NOMO-1 (cell line): Measurements from ENCODE around the gene METRNL.
A peak's percentile ranks its signal among the peaks of the same experiment; 100 is the strongest.

ENCODE experiments used
- DNase-seq, 2 experiments: peaks; one replicate each; lab custom pipeline; 2025; ENCODE audit not compliant: unreplicated experiment in 2 of 2; lab: John Stamatoyannopoulos, UW

METRNL gene

DNA sequence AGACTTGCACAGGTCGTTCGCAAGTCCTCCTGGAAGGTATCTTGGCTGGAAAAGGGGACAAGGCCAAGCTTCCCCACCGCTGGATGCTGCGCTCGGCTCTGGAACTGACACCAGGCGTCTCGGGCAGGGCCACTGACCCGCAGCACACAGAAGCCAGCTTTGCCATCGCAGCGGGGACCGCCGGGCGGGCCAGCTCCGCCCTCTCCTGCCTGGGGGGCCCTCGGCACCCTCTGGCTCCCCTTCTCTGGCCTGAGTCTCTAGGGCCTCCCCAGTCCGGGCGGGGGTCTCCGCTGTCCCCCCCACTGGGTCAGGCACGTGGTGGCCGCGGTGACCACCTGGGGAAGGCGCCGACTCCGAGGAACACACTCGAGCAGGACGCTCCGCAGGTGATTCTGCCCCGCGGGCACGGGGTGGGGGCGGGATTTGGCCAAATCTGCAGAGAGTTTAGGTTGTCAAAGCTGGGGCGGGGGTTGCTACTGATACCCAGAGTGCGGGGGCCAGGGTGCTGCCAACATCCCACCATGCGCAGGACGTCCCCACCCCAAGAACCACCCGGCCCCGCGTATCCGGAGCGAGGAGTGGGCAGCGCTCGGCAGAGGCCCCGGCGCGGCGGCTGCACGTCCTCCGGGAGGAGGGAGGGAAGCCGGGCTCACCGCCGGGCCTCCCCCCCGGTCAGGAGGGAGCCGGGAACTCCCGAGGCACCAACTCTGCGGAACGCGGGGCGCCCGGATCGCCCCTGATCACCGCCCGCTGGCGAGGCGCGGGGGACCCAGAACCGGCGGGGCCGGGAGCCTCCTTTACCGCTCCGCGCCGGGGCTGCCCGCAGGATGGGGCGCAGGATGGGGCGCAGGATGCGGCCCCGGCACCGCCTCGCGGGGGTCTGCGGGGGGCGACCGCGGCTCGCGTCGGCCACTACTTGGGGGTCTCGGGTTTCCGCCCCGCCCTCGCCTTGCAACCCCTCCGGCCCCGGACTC is 744 bp upstream of the METRNL start:
- DNase-seq: no peak

DNA sequence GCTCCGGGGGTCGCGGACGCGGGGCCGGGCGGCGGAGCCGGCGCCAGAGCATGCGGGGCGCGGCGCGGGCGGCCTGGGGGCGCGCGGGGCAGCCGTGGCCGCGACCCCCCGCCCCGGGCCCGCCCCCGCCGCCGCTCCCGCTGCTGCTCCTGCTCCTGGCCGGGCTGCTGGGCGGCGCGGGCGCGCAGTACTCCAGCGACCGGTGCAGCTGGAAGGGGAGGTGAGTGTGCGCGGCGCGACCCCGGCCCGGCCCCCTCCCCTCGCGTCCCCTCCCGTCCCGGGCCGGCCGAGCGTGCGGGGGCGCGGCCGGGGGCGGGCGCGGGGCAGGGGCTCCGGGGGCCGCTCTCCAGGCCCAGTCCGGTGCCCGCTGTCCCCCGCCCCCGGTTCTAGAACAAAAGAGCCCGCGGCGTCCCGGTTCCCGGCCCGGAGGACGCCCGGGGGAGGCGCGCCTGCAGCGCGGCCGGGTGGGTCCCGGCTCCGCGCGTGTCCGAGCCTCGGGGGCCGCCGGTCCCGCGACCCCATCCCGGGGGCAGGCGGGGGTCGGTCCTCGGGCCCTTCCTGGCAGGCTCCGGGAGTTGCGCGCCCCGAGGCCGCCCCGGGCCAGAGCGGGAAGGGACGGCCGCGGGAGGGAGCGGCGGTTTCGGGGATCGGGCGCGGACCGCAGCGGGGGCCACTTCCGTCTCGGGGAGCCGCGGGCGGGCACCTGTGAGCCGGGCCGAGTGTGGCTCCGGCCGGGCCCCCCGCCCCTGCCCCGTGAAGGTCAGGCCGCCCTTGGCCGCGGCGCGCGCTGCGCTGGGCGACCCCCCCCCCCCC is 563 bp downstream of the METRNL start:
- no peak for DNase-seq

DNA sequence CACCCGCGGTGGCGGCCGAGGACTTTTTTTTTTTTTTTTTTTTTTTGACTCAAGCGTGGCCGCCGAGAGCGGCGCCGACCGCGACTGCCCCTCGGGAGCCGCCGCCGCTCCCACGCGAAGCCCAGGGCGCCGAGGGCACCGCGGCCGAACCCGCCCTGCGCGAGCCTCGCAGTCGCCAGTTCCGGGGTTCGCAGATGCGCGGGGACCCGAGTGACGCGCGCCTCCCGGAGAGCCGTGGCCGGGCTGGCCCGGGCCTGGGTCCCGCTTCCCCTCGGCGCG is 1.1 kb downstream of the METRNL start:
- no peak for DNase-seq

DNA sequence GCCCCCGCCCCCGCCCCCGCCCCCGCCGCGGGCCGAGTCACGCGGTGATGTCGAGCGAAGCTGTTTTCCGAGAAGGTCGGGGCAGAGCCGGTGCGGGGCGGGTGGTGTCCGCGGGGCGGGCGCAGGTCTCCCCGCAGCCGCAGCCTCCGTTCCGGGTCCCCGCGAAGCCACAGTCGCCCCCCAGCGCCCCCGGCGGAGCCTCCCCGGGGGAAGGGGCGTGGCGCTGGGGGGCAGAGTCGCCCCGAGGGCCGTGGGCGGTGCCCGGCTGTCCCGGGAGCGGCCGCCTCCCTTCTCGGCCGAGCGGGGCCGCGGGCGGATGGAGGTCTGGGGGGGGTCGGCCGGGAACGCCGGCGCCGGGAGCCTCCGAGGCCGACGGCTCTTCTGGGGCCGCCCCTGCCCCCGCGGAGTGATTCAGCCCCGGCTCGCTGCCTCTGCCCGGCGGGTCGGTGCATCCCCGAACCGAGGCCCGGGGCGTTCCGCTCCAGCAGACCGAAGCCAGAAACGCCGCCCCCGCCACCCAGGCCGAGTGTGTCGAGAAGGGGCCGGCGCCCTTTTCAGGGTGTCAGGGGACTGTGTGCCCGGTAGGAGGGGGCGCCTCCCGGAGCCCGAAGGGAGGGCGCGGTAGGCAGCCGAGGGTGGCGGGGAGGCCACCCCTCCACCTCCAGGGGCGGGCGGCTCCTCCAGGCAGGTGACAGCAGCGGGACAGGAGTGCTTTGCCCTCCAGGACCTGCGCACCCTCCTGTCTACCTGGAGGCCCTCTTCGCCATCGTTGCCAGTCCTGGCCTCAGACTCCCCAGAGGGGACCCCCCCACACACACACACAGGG is 1.7 kb downstream of the METRNL start:
- DNase-seq: no peak

DNA sequence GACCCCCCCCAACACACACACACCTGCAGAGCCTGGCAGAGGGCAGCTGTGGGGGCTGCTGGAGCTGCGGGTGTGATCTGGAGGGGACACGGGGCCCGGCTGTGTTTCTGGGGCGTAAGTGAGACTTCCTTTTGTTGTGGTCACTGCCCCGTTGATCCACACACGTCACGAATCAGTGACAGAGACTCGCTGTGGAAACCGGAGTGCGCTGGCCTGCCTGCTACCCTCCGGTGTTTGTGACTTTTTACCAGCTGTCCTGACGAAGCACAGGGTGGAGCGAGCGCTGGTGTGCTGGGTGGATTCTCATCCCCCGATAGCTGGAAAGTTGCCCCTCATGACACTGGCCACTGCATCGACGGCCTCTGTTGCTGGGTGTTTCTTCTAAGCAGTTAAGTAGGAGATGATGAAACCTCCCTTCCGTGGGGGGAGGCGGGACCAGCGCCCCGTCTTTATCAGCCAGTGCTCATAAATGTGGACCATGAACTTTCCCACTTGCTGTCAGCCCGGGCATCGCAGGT is 2.3 kb downstream of the METRNL start:
- no peak for DNase-seq

DNA sequence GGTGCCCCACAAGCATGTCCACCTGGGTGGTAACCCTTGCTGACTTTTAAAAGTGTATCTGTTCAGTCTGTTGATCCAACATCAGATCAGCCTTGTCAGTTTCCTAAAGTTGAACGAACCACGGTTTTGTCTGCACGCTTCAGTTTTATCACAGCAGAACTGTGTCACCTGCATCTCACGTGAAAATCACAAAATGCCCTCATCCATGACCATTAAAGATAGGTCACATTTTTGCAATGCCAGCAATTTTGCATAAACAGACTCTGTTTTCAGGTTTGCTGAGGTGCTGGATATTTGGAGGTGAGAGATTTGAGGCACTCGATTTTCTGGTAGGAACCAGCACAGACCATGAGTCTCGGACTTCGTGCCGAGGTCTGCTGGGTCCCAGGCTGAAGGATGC is 3.0 kb downstream of the METRNL start:
- DNase-seq: no peak

DNA sequence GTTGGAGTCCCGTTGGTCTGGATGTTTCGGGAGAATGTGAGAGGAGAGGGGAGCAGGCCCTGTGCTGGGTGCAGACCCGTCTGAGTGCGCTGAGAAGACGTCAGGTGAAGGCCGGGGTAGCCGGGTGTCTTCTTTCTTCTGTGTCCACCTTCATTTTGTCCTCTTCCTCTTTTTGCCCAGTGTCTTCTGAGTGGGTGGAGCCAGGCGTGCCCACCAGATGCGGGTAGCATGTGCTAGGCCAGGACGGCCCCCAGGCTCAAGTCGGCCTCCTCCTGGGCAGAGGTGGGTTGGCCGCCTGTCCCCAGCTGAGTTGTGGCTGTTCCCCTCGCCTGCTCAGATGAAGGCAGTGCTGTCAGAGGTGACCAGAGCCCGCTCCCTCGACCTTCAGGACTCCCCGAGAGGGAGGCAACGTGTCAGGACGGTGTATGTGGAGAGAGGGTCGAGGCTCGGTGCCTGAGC is 3.5 kb downstream of the METRNL start:
- no peak for DNase-seq

DNA sequence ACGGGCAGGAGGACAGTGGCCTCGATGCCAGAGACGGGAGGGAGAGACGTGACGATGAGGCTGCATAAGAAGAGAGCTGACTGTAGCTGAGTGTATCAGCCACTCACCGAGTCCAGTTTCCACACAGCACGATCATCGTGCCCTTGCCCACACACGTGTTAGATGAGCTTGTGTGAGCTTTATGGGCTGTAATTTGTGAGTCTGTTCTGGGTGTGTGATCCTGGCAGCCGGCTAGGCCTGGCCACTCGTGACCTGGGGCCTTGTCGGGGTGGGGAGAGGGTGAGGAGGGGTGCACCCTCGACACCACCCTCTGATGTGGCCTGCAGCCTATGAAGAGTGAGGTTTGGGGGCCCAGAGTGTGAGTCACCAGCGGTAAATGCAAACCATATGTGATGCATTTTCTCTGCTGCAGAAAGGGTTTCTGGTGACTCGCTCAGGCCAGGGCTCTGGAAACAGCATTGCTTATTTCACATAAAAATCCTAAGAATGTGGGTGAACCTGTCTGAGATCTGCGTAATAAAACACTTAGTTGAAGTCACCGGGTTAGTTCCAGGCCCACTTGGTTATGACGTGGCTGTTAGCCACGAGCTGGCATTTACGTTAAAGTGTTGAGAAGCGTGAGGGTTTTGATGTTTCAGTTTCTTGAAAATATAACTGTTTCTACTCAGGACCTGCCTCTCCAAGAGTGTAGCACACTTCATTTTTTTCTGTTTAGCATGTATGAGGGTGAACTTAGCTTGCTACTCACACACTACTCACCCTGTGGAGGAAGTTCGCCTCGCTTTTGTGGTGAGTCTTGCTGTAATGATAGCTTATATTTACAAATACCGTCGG is 4.2 kb downstream of the METRNL start:
- peak; percentile 45 to 77 for DNase-seq

DNA sequence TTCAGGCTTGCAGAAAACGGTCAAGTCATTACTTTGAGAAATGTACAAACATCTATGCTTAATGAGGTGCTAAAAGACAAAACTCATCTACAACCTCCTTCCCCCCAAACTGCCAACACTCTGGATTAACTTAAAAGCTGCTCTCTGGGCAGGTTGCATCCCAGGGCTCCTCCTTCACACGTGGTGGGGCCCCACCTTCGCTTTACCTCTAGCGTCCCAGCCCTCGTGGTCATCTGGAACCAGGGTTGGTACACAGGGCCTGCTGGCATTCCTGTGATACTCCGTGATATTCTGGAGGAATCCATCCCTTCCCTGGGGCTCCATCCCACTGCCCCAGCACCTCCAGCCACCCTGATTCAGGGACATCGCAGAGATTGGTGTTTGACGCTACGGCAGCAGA is 4.8 kb downstream of the METRNL start:
- no peak for DNase-seq

DNA sequence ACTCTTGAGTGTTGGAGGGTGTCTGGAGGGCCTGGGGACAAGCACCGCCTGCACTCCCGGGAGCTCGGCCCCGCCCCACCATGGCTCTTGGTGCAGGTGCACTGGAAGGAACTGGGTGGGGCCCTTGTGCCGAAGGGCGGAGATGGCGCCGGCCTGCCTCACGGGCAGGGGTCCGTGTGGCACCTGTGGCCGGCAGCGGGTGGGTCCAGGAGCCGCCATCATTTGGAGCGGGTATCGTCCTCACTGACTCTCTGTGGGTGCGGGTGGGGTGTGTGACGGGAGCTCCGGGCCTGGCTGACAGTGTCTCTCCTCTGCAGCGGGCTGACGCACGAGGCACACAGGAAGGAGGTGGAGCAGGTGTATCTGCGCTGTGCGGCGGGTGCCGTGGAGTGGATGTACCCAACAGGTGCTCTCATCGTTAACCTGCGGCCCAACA is 5.2 kb downstream of the METRNL start:
- no peak for DNase-seq

DNA sequence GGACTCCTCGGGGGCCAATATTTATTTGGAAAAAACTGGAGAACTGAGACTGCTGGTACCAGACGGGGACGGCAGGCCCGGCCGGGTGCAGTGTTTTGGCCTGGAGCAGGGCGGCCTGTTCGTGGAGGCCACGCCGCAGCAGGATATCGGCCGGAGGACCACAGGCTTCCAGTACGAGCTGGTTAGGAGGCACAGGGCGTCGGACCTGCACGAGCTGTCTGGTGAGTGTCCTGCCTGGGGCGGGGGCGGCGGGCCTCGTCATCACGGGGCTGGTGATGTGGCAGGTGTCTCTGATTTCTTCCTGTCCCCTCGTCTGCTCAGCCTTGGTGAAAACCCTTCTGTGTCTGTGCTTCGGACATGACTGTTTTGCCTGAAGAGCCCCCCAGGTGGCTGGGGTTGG is 5.7 kb downstream of the METRNL start:
- DNase-seq: no peak

DNA sequence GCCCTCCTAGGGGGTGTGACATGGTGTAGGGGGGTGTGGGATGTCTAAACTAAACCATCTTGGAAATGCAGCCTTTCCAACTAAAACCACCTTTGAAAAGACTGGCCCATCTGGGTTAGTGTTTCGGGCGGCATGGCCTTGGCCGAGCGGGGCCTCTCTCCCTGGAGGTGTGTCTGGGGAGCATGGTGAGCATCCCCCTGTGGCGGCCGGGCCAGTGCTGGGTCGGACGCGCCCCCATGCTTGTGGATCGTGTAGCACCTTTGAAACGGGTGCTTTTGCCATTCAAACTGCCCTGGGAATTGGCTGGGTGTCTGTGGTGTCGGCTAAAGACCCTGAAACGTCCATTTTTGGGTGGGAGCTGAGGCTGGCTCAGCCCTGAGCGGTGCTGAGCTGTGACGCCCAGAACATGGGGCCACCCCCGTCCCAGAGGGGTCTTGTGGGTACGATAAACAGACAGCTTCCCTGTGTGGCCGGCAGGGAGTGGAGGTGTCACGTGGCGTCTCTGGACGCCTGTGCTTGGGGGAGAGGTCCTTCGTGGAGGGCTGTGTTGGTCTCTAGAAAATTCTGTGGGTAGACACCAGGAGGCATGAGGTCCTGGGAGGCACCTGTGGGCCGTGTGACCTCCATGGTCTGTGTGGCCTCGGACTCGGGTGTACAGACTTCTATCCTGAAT is 6.3 kb downstream of the METRNL start:
- DNase-seq: no peak

DNA sequence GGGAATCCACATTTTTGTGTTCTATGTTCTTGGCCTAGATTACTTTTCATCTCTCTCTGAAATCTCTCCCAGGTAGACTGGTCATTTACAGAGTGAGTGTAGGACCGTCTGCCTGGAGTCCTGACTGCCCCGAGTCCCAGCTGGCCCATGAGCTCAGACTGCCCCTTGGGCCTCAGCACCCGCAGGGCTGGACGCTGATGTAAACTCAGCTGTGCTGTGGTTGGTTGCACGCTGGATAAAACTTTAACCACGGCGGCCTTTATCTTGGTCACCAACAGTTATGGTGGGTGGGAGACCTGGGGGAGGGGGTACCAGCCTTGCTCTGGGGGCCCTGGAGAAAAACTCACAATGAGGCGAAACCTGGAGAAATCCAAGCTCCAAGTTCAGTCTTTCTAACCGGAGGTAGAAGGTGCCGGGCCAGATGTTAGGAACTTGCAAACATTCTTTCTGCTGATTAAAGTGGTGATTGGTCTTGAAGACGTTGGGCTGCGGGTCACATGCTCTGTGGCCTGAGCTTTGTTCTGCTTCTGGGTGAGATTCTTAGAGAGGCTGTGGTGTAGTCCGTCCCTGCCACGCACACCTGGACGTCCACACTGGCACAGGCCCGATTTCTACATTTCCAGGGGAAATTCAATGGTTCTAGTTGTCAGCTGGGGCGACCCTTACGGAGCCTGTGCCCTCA is 6.9 kb downstream of the METRNL start:
- no peak for DNase-seq

DNA sequence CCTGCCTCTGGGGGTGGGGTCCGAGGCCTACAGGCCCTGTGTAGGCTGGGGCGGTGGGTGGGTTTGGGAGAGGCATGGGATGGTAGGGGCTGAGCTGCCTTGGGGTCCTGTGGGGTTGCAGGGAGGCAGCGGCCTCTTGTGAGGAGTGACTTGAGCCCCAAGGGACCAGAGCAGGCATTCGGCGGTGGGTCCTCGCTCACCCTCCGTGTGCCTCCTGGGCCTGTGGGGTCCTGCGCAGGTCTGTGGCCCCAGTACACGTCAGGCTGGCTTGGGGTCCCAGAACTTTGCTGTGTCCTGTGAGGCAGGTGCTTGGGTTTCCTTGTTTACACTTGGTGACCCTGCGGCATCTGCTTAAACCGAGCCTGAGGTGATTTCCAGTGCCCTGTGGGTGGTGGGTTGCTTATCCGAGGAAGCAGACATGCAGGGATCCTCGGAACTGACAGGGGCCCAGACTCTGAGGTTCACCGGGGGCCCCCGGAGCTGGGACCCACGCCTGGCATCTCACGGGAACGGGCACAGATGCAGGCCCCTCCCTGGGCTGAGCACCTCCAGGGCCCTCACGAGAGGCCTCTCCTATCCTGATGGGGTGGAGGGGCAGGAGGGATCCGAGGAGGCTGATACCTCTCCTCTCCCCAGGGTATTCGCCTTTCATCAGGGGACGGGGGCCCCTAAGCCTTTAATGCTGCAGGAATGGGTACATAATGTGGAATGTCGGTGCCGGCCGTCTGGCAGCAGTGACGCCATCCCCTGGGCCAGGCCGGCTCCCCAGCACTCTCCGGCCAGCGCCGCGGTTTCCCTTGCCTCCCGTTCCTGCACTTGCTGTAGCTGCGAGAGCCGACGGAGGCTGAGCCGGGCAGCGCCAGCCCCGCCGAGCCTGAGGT is 7.7 kb downstream of the METRNL start:
- no peak for DNase-seq

DNA sequence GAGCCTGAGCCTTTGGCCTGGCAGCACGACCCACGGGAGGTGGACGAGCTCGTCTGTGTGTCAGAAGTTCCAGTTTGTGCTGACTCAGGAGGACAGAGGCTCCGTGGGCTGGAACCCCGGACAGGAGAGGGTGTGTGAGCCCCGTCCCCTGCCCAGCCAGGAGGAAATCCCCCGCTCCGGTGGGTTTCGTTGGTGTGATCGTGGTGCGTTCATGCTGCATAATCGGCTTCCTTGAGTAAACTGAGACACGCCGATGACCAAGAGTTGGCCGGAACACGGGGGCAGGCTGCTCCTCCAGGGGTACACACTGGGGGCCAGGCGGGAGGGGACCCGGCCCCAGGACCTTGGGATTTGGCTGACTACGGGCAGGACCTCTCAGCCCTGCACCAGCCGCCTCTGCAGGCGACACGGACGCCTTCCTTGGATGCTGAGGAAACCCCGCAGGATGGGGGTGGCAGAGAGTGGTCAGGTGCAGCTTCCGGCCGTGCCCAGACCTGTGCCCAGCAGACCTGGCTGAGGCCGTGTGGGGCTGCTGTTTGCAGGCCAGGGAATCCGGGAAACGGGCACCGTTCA is 8.5 kb downstream of the METRNL start:
- no peak for DNase-seq

DNA sequence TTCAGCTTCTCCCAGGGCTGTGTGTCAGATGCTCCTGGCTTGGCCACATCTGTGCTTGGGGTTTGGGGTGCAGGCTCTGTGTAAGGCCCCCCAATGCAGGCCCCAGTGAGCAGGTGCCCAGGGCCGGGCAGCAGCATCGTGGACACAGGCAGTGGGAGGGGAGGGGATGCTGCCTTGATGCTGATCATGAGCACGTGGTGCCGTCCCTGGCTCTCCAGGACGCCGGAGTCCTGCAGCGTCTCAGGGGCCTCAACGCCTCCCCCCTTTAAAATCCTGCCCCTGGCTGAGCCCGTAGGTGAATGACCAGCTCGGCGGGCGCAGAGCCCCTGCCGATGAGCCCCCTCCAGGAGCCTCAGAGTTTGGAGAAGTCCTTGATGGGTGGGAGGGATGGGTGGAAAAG is 9.0 kb downstream of the METRNL start:
- DNase-seq: no peak

DNA sequence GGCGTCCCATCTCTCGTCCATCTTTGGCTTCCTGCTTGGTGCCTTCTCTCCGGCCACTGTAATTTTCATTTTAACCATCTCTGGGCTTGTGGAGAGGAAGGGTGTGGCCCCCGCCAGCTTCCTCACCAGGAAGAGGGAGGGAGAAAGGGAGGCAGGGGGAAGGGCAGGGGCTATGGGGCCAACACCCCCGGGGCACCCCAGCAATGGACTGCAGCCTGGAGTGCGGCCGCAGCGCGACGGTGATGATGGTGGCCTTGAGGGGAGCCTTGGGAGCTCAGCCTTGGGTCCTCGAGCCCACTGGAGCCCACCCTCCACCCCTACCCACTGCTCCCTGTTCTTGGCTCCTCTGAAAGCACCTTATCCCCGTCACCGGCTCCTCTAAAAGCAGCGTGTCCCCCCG is 9.5 kb downstream of the METRNL start:
- no peak for DNase-seq
